Measurements from ENCODE around the gene RNF14. TPM values are rescaled to one million over a fixed set of nuclear protein-coding genes. Genes with fewer than 3 reads are reported as not detected.

RNF14 gene
- total and polyA plus RNA-seq, 2 of the 8 experiments (the other 6 are each of a cell fraction or from before 2014, with no cell fraction given), result 4.7 to 20.2 TPM

DNA sequence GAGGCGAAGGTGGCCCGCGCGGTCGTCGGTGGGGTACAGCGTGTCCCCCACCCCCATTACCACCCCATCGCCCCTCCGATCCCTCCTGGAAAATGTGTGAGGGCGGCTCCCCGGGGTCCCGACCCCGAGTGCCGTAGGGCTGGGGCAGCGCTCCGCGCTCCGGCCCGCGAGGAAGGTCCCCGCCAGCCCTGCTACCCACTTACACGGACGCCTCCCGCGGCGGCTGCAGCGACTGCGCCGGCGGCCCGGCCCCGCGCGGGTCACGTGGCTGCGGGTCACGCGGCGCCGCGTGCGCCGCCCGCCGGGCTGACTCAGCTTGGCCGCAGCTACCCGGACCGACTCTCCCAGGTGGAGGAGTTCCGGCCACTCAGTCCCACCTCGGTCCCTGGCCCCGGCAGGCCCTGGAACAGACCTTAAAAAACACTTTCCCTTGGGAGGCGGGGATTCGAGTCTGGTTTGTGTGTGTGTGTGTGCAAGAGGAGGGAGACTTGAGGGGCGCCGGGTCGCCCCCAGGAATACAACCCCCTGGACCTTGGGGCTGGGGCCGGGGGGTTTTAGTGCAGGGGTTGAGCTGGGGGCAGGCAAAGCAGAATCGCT is 44.0 kb downstream of the RNF14 start, which contains the start of gene GNPDA1 (continued):
- TF ChIP-seq, protein P1, sequence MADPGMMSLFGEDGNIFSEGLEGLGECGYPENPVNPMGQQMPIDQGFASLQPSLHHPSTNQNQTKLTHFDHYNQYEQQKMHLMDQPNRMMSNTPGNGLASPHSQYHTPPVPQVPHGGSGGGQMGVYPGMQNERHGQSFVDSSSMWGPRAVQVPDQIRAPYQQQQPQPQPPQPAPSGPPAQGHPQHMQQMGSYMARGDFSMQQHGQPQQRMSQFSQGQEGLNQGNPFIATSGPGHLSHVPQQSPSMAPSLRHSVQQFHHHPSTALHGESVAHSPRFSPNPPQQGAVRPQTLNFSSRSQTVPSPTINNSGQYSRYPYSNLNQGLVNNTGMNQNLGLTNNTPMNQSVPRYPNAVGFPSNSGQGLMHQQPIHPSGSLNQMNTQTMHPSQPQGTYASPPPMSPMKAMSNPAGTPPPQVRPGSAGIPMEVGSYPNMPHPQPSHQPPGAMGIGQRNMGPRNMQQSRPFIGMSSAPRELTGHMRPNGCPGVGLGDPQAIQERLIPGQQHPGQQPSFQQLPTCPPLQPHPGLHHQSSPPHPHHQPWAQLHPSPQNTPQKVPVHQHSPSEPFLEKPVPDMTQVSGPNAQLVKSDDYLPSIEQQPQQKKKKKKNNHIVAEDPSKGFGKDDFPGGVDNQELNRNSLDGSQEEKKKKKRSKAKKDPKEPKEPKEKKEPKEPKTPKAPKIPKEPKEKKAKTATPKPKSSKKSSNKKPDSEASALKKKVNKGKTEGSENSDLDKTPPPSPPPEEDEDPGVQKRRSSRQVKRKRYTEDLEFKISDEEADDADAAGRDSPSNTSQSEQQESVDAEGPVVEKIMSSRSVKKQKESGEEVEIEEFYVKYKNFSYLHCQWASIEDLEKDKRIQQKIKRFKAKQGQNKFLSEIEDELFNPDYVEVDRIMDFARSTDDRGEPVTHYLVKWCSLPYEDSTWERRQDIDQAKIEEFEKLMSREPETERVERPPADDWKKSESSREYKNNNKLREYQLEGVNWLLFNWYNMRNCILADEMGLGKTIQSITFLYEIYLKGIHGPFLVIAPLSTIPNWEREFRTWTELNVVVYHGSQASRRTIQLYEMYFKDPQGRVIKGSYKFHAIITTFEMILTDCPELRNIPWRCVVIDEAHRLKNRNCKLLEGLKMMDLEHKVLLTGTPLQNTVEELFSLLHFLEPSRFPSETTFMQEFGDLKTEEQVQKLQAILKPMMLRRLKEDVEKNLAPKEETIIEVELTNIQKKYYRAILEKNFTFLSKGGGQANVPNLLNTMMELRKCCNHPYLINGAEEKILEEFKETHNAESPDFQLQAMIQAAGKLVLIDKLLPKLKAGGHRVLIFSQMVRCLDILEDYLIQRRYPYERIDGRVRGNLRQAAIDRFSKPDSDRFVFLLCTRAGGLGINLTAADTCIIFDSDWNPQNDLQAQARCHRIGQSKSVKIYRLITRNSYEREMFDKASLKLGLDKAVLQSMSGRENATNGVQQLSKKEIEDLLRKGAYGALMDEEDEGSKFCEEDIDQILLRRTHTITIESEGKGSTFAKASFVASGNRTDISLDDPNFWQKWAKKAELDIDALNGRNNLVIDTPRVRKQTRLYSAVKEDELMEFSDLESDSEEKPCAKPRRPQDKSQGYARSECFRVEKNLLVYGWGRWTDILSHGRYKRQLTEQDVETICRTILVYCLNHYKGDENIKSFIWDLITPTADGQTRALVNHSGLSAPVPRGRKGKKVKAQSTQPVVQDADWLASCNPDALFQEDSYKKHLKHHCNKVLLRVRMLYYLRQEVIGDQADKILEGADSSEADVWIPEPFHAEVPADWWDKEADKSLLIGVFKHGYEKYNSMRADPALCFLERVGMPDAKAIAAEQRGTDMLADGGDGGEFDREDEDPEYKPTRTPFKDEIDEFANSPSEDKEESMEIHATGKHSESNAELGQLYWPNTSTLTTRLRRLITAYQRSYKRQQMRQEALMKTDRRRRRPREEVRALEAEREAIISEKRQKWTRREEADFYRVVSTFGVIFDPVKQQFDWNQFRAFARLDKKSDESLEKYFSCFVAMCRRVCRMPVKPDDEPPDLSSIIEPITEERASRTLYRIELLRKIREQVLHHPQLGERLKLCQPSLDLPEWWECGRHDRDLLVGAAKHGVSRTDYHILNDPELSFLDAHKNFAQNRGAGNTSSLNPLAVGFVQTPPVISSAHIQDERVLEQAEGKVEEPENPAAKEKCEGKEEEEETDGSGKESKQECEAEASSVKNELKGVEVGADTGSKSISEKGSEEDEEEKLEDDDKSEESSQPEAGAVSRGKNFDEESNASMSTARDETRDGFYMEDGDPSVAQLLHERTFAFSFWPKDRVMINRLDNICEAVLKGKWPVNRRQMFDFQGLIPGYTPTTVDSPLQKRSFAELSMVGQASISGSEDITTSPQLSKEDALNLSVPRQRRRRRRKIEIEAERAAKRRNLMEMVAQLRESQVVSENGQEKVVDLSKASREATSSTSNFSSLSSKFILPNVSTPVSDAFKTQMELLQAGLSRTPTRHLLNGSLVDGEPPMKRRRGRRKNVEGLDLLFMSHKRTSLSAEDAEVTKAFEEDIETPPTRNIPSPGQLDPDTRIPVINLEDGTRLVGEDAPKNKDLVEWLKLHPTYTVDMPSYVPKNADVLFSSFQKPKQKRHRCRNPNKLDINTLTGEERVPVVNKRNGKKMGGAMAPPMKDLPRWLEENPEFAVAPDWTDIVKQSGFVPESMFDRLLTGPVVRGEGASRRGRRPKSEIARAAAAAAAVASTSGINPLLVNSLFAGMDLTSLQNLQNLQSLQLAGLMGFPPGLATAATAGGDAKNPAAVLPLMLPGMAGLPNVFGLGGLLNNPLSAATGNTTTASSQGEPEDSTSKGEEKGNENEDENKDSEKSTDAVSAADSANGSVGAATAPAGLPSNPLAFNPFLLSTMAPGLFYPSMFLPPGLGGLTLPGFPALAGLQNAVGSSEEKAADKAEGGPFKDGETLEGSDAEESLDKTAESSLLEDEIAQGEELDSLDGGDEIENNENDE (IDR thresholded peaks at IDR 0.05; ENCODE audit: insufficient replicate concordance, low read length), result no peak
- TF ChIP-seq TCF12 (IDR thresholded peaks at IDR 0.05; ENCODE audit: low read depth, low read length), result no peak
- TF ChIP-seq PHF8 (conservative IDR thresholded peaks at IDR 0.05; ENCODE audit: low read depth, low read length), result peak; percentile 65
- TF ChIP-seq TEAD4 (IDR thresholded peaks at IDR 0.05; ENCODE audit: low read depth, low read length), result no peak
- TF ChIP-seq BACH1 (IDR thresholded peaks at IDR 0.05; ENCODE audit: low read length), result peak; percentile 21; the same call in 1 of the 2 replicates
- TF ChIP-seq HDAC6 (IDR thresholded peaks at IDR 0.05; ENCODE audit: low read depth, low read length), result no peak
- no peak; a peak in 1 of 4 replicates for TF ChIP-seq SIN3A (conservative IDR thresholded peaks at IDR 0.05 in 1 of 2, IDR thresholded peaks at IDR 0.05 in 1 of 2; ENCODE audit: low read depth in 1 of 2, low read length in 2 of 2)
- TF ChIP-seq SAP30 (IDR thresholded peaks at IDR 0.05; ENCODE audit: insufficient read depth, insufficient replicate concordance, low read length), result no peak
- peak; percentile 74 for TF ChIP-seq KDM4A (IDR thresholded peaks at IDR 0.05; ENCODE audit: low read depth, low read length, severe bottlenecking)
- no peak for TF ChIP-seq CREB1 (IDR thresholded peaks at IDR 0.05)
- no peak for TF ChIP-seq CHD2 (IDR thresholded peaks at IDR 0.05; ENCODE audit: low read length)

All from H1 (cell line).